Measurements from ENCODE around the gene SLC15A4. TPM values are rescaled to one million over a fixed set of nuclear protein-coding genes. Genes with fewer than 3 reads are reported as not detected.

SLC15A4 gene
- polyA plus RNA-seq, 1 of the 3 experiments (the other 2 are of a cell fraction): 14.5 TPM

GRCh38 chr12:128842579-128842978, 18.8 kb upstream of the SLC15A4 start:
- Histone ChIP-seq H3K9me2 (no peaks in the 10 kb centered on the region), H3F3A (replicated peaks; ENCODE audit: insufficient read depth) (no peaks in the 10 kb centered on the region), H3K27me3 (ENCODE audit: insufficient read depth) (no peaks in the 10 kb centered on the region), H3K4me3 (ENCODE audit: low read depth in 2 of 2, low read length in 1 of 2) (no peak overlapping the region), H3K36me3 (replicated peaks in 1 of 2; ENCODE audit: control insufficient read depth in 1 of 2, insufficient read depth in 2 of 2, low read length in 1 of 2) (no peaks in the 10 kb centered on the region), H3K9ac (no peak overlapping the region), H4K20me1 (ENCODE audit: insufficient read depth) (no peaks in the 10 kb centered on the region), H3K9me3 (no peaks in the 10 kb centered on the region), H3K79me2 (ENCODE audit: insufficient read depth) (no peaks in the 10 kb centered on the region), H2AFZ (ENCODE audit: low read depth) (no peak overlapping the region), H3K4me1 (ENCODE audit: control insufficient read depth in 1 of 2, insufficient read depth in 2 of 2, low read depth in 1 of 2, low read length in 1 of 2) (no peaks in the 10 kb centered on the region), H3K4me2 (no peak overlapping the region), H3K27ac (ENCODE audit: low read depth in 2 of 2, low read length in 1 of 2) (no peak overlapping the region)
- 38% methylated on average over 11 of the region's 11 CpGs for WGBS (ENCODE audit: low lambda C conversion rate)
- TF ChIP-seq TEAD4 (IDR thresholded peaks at IDR 0.05; ENCODE audit: borderline replicate concordance, insufficient read depth) (no peak), FOSL2 (IDR thresholded peaks at IDR 0.05; ENCODE audit: borderline replicate concordance, low read depth) (no peak), NRF1 (IDR thresholded peaks at IDR 0.05; ENCODE audit: low read depth, low read length) (no peak), IRF3 (IDR thresholded peaks at IDR 0.05; ENCODE audit: low read depth, low read length) (no peak), TCF12 (IDR thresholded peaks at IDR 0.05) (no peak), MEF2A (IDR thresholded peaks at IDR 0.05; ENCODE audit: borderline replicate concordance, low read depth) (no peak), YY1 (IDR thresholded peaks at IDR 0.05; ENCODE audit: low read depth) (no peak), RCOR1 (IDR thresholded peaks at IDR 0.05; ENCODE audit: low read length) (no peak), SIN3A (IDR thresholded peaks at IDR 0.05; ENCODE audit: borderline replicate concordance, low read depth, low read length) (no peak), ELF1 (IDR thresholded peaks at IDR 0.05) (no peak), EZH2phosphoT487 (IDR thresholded peaks at IDR 0.05; ENCODE audit: borderline replicate concordance, low read depth) (no peak), GABPA (IDR thresholded peaks at IDR 0.05; ENCODE audit: low read depth) (no peak)
- TF ChIP-seq, protein P1, sequence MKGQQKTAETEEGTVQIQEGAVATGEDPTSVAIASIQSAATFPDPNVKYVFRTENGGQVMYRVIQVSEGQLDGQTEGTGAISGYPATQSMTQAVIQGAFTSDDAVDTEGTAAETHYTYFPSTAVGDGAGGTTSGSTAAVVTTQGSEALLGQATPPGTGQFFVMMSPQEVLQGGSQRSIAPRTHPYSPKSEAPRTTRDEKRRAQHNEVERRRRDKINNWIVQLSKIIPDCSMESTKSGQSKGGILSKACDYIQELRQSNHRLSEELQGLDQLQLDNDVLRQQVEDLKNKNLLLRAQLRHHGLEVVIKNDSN (IDR thresholded peaks at IDR 0.05; ENCODE audit: borderline replicate concordance, low read depth): no peak
- TF ChIP-seq, protein P2, sequence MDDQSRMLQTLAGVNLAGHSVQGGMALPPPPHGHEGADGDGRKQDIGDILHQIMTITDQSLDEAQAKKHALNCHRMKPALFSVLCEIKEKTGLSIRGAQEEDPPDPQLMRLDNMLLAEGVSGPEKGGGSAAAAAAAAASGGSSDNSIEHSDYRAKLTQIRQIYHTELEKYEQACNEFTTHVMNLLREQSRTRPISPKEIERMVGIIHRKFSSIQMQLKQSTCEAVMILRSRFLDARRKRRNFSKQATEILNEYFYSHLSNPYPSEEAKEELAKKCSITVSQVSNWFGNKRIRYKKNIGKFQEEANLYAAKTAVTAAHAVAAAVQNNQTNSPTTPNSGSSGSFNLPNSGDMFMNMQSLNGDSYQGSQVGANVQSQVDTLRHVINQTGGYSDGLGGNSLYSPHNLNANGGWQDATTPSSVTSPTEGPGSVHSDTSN (IDR thresholded peaks at IDR 0.05): no peak
- TF ChIP-seq, protein P3, sequence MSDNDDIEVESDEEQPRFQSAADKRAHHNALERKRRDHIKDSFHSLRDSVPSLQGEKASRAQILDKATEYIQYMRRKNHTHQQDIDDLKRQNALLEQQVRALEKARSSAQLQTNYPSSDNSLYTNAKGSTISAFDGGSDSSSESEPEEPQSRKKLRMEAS (IDR thresholded peaks at IDR 0.05; ENCODE audit: low read depth): no peak
- TF ChIP-seq, protein P4, sequence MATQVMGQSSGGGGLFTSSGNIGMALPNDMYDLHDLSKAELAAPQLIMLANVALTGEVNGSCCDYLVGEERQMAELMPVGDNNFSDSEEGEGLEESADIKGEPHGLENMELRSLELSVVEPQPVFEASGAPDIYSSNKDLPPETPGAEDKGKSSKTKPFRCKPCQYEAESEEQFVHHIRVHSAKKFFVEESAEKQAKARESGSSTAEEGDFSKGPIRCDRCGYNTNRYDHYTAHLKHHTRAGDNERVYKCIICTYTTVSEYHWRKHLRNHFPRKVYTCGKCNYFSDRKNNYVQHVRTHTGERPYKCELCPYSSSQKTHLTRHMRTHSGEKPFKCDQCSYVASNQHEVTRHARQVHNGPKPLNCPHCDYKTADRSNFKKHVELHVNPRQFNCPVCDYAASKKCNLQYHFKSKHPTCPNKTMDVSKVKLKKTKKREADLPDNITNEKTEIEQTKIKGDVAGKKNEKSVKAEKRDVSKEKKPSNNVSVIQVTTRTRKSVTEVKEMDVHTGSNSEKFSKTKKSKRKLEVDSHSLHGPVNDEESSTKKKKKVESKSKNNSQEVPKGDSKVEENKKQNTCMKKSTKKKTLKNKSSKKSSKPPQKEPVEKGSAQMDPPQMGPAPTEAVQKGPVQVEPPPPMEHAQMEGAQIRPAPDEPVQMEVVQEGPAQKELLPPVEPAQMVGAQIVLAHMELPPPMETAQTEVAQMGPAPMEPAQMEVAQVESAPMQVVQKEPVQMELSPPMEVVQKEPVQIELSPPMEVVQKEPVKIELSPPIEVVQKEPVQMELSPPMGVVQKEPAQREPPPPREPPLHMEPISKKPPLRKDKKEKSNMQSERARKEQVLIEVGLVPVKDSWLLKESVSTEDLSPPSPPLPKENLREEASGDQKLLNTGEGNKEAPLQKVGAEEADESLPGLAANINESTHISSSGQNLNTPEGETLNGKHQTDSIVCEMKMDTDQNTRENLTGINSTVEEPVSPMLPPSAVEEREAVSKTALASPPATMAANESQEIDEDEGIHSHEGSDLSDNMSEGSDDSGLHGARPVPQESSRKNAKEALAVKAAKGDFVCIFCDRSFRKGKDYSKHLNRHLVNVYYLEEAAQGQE (IDR thresholded peaks at IDR 0.05; ENCODE audit: low read depth, low read length): no peak
- DNase-seq: no peak
- ChIA-PET POLR2A (interaction anchor here (0.6 kb wide), 1 partner anchor 77 kb away, joined by 3 read pairs; no protein-coding TSS in a partner anchor), CTCF (no interaction called here)

Measured in SK-N-SH (cell line).